Loucy (cell line): ENCODE measurements around the gene CYB5R3.

Source experiments
- H2AFZ ChIP-seq: fragments of 200-600 bp; sonication (generic); 2 replicates; pipeline ENCODE4 v1.6.0; 2016; ENCODE audit warnings: antibody characterized with exemption, mild to moderate bottlenecking, low read length, moderate library complexity
- H3F3A ChIP-seq: fragments of 200-600 bp; 2 replicates; pipeline ENCODE4 v1.6.0; 2016; ENCODE audit warnings: antibody characterized with exemption, low read depth, mild to moderate bottlenecking
- H3K27me3 ChIP-seq: fragments of 200-600 bp; sonication (generic); 2 replicates; pipeline ENCODE4 v1.6.1; 2014; ENCODE audit warnings: low read length, mild to moderate bottlenecking; ENCODE audit not compliant: insufficient read depth, poor library complexity, severe bottlenecking
- H3K36me3 ChIP-seq: fragments of 200-600 bp; sonication (generic); 2 replicates; pipeline ENCODE4 v1.6.1; 2016; ENCODE audit warnings: low read length; ENCODE audit not compliant: insufficient read depth
- H3K4me1 ChIP-seq: fragments of 200-600 bp; sonication (generic); 2 replicates; pipeline ENCODE4 v1.5.1; 2014; ENCODE audit warnings: low read length, mild to moderate bottlenecking; ENCODE audit not compliant: insufficient read depth, poor library complexity, severe bottlenecking
- H3K4me2 ChIP-seq: fragments of 200-600 bp; sonication (generic); 2 replicates; pipeline ENCODE4 v1.6.0; 2014; ENCODE audit warnings: antibody characterized with exemption, low read length, low read depth, mild to moderate bottlenecking; ENCODE audit not compliant: poor library complexity, severe bottlenecking
- H3K4me3 ChIP-seq: fragments of 200-600 bp; sonication (generic); 2 replicates; pipeline ENCODE4 v1.5.1; 2014; ENCODE audit warnings: low read length, mild to moderate bottlenecking, mixed read lengths; ENCODE audit not compliant: poor library complexity, severe bottlenecking
- H3K79me2 ChIP-seq: fragments of 200-600 bp; sonication (generic); 2 replicates; pipeline ENCODE4 v1.6.1; 2014; ENCODE audit warnings: low read length; ENCODE audit not compliant: insufficient read depth
- H3K9ac ChIP-seq: fragments of 200-600 bp; sonication (generic); 2 replicates; pipeline ENCODE4 v1.6.0; 2014; ENCODE audit warnings: mild to moderate bottlenecking, low read depth, low read length, moderate library complexity; ENCODE audit not compliant: poor library complexity, severe bottlenecking
- H3K9me2 ChIP-seq: fragments of 200-600 bp; sonication (generic); replicated peaks from 2 replicates; pipeline ENCODE4 v1.6.1; 2016; ENCODE audit warnings: low read depth, low read length, mixed read lengths
- H3K9me3 ChIP-seq: fragments of 200-600 bp; sonication (generic); 2 replicates; pipeline ENCODE4 v1.6.1; 2014; ENCODE audit warnings: mild to moderate bottlenecking, antibody characterized with exemption, low read length, low read depth; ENCODE audit not compliant: insufficient read depth
- H4K20me1 ChIP-seq: fragments of 200-600 bp; sonication (generic); 2 replicates; pipeline ENCODE4 v1.6.0; 2014; ENCODE audit warnings: antibody characterized with exemption, low read length, mild to moderate bottlenecking; ENCODE audit not compliant: insufficient read depth, poor library complexity, severe bottlenecking
- EZH2phosphoT487 ChIP-seq: fragments of 200-600 bp; IDR thresholded peaks from 2 replicates; pipeline ENCODE4 v1.6.1; 2018; ENCODE audit warnings: antibody characterized with exemption, mild to moderate bottlenecking, moderate library complexity, borderline replicate concordance
- TF ChIP-seq, protein P1 (sequence below): fragments of 200-600 bp; sonication (generic); conservative IDR thresholded peaks from 2 replicates; pipeline ENCODE4 v1.5.1; 2014; ENCODE audit warnings: mild to moderate bottlenecking, antibody characterized with exemption, low read length

Gene CYB5R3

DNA sequence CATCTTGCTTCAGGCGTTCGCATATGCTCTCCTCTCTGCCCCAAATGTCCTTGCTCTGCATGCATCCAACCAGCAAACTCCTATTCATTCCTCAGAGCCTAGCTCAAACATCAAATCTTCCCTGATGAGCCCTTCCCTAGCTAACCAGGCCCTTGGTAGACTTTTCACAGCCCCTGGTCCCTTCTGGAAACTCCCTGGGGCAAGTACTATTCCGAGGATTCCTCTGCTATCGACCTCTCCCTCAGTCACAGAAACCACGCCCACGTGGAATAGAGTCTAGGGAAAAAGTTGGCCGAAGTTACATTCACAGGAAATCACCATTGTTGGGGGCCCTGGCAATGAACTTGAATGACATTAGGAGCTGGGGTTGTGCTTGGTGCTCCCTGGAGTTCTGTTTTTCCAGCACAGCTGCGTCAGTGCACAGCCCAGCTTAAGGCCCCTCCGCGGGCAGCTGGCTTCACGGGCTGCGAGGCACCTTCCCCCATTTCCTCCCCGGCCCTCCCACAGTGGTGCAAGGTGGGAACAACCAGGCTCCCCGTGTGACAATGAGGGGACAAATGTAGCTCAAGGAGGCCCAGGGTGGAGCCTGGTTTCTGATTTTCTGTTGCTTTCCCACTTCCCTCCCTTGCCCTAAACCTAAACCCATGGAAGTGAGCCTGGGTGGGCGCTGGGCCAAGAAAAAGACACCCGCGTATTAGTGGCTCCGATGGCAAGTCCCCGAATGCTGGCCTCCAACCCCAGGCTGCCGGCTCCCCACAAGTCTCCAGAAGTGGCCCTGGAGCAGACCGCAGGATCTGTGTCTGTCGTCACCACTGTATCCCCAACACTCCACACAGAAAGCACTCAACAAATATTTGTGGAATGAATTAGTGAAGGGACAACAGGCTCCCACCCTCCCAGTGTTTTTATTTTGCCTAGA lies 4.5 kb downstream of the CYB5R3 start:
- Histone ChIP-seq H2AFZ (no peak overlapping the region), H3F3A (no peaks in the 10 kb centered on the region), H4K20me1 (peaks cover 48% of the 10 kb centered on the region), H3K4me3 (no peak overlapping the region), H3K4me1 (peaks cover 46% of the 10 kb centered on the region), H3K79me2 (peaks cover 61% of the 10 kb centered on the region), H3K9me2 (no peaks in the 10 kb centered on the region), H3K4me2 (peak overlapping the region; percentile 99), H3K9ac (peak overlapping the region; percentile 54), H3K27me3 (no peaks in the 10 kb centered on the region), H3K36me3 (no peaks in the 10 kb centered on the region), H3K9me3 (no peaks in the 10 kb centered on the region)
- TF ChIP-seq, protein P1, sequence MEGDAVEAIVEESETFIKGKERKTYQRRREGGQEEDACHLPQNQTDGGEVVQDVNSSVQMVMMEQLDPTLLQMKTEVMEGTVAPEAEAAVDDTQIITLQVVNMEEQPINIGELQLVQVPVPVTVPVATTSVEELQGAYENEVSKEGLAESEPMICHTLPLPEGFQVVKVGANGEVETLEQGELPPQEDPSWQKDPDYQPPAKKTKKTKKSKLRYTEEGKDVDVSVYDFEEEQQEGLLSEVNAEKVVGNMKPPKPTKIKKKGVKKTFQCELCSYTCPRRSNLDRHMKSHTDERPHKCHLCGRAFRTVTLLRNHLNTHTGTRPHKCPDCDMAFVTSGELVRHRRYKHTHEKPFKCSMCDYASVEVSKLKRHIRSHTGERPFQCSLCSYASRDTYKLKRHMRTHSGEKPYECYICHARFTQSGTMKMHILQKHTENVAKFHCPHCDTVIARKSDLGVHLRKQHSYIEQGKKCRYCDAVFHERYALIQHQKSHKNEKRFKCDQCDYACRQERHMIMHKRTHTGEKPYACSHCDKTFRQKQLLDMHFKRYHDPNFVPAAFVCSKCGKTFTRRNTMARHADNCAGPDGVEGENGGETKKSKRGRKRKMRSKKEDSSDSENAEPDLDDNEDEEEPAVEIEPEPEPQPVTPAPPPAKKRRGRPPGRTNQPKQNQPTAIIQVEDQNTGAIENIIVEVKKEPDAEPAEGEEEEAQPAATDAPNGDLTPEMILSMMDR = no peak
- TF ChIP-seq EZH2phosphoT487 = no peak

- Histone ChIP-seq H4K20me1 (peaks cover 48% of the 10 kb centered on the region), H3K79me2 (peaks cover 59% of the 10 kb centered on the region), H3K27me3 (no peaks in the 10 kb centered on the region), H3F3A (no peaks in the 10 kb centered on the region), H3K9me2 (no peaks in the 10 kb centered on the region), H3K4me3 (no peak overlapping the region), H3K9ac (no peak overlapping the region), H3K9me3 (no peaks in the 10 kb centered on the region), H3K36me3 (no peaks in the 10 kb centered on the region), H3K4me1 (peaks cover 46% of the 10 kb centered on the region), H3K4me2 (peak overlapping the region; percentile 99), H2AFZ (no peak overlapping the region)
- TF ChIP-seq, protein P1 = no peak
- no peak for TF ChIP-seq EZH2phosphoT487
These were observed 5.4 kb downstream of the CYB5R3 start for GRCh38 chr22:42643634-42644421.

GRCh38 chr22:42642806-42643633 lies 6.2 kb downstream of the CYB5R3 start:
- Histone ChIP-seq H3K9me3 (no peaks in the 10 kb centered on the region), H3K36me3 (no peaks in the 10 kb centered on the region), H3K9ac (no peak overlapping the region), H3K9me2 (no peaks in the 10 kb centered on the region), H3F3A (no peaks in the 10 kb centered on the region), H3K4me3 (no peak overlapping the region), H2AFZ (no peak overlapping the region), H3K27me3 (no peaks in the 10 kb centered on the region), H4K20me1 (peaks cover 39% of the 10 kb centered on the region), H3K4me2 (no peak overlapping the region), H3K79me2 (peaks cover 51% of the 10 kb centered on the region), H3K4me1 (peaks cover 38% of the 10 kb centered on the region)
- TF ChIP-seq EZH2phosphoT487 = no peak
- TF ChIP-seq, protein P1 = no peak
